SU-DHL-6 (cell line): ENCODE data around the gene RAG1.

Experiments used
- EZH2phosphoT487 ChIP-seq: fragments of 200-600 bp; sonication (generic), shearing (Covaris generic); conservative IDR thresholded peaks from 2 replicates; pipeline ENCODE4 v1.6.1; 2018; ENCODE audit warnings: mild to moderate bottlenecking, antibody characterized with exemption, low read length, moderate library complexity, mixed read lengths
- TF ChIP-seq, protein P1 (sequence below): fragments of 200-600 bp; sonication (generic); IDR thresholded peaks from one replicate; pipeline ENCODE4 v1.5.1; 2017; ENCODE audit warnings: antibody characterized with exemption, mild to moderate bottlenecking, low read length, moderate library complexity; ENCODE audit not compliant: insufficient read depth, poor library complexity, severe bottlenecking

DNA sequence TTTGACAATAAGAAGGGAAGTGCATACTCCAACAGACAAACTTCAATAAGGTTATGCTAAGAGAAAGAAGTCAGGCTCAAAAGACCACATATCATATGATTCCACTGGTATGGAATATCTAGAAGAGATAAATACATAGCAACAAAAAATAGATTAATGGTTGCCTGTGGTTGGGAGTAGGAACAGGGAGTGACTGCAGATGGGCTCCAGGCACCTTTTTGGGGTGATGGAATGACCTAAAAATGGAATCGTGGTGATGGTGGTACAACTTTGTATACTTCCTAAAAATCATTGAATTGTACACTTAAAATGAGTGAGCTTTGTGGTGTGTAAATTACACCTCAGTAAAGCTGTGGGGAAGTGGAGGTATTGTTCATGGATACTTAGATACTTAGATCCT, 59.2 kb downstream of the RAG1 start:
- TF ChIP-seq, protein P1, sequence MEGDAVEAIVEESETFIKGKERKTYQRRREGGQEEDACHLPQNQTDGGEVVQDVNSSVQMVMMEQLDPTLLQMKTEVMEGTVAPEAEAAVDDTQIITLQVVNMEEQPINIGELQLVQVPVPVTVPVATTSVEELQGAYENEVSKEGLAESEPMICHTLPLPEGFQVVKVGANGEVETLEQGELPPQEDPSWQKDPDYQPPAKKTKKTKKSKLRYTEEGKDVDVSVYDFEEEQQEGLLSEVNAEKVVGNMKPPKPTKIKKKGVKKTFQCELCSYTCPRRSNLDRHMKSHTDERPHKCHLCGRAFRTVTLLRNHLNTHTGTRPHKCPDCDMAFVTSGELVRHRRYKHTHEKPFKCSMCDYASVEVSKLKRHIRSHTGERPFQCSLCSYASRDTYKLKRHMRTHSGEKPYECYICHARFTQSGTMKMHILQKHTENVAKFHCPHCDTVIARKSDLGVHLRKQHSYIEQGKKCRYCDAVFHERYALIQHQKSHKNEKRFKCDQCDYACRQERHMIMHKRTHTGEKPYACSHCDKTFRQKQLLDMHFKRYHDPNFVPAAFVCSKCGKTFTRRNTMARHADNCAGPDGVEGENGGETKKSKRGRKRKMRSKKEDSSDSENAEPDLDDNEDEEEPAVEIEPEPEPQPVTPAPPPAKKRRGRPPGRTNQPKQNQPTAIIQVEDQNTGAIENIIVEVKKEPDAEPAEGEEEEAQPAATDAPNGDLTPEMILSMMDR: no peak
- TF ChIP-seq EZH2phosphoT487: no peak
